VCaP (cell line): ENCODE measurements around the gene EFCAB6.

Source experiments
- H3K27ac ChIP-seq: fragments of 450-650 bp; 2 replicates; pipeline ENCODE4 v1.5.1; 2017
- CTCF ChIP-seq: fragments of 450-650 bp; conservative IDR thresholded peaks from 2 replicates; pipeline ENCODE4 v1.5.1; 2017; ENCODE audit warnings: mild to moderate bottlenecking, moderate library complexity

EFCAB6 gene

DNA sequence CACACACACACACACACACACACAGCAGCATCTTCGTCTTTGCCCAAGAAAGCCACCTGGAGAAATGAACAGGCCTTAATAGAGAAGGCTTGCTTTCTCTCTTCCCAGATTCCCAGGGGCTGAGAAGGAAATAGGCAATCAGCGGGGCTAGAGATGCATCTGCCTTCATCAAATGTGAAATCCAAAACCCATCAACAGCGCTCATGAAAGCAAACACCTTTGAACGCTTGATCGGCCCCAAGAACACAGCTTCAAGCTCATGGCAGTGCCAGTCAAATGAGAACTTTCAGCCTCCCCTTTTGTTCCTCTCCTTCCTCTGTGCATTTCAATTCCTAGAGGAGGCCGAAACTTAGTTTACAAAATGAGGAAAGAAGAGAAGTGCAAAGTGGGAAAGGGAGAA, 122.7 kb downstream of the EFCAB6 start:
- no peak for TF ChIP-seq CTCF
- no peak overlapping the region for H3K27ac ChIP-seq

DNA sequence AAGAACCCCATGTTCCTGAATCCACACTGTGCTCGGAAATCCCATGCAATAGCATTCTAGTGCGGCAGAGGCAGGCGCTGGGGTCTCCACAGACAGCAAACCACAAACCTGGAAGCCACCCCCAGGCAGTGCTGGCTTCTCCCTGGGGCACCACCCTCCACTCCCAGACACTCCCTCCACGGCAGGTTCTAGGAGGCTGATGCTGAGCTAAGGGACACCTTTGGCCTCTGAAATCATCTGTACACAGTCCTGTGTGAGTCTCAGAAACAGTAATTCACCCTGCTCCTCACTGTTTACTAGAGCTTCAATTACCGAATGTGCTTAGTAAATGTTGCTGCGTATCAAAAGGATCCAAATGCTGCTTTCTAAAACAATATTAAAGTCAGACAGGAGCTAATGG, 129.3 kb downstream of the EFCAB6 start:
- H3K27ac ChIP-seq = no peak overlapping the region
- no peak for TF ChIP-seq CTCF

- TF ChIP-seq CTCF = no peak
- H3K27ac ChIP-seq = no peak overlapping the region
Measured at GRCh38 chr22:43681731-43682360, 130.3 kb downstream of the EFCAB6 start.

- no peak overlapping the region for H3K27ac ChIP-seq
- no peak for TF ChIP-seq CTCF
Measured at GRCh38 chr22:43670513-43670912, 141.6 kb downstream of the EFCAB6 start.

DNA sequence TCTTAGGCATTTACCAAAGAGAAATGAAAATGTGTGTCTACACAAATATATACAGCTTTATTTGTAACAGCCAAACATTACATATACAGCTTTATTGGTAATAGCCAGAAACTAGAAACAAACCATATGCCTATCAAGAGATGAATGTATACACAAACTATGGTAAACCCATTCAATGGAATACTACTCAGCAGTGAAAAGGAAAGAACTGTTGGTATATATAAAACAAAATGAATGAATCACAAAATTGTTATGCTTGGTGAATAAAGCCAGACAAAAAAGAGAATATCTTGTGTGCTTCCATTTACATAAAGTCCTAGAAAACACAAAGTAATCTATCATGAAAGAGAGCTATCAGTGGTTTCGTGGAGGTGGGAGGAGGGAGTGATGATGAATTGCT, 142.9 kb downstream of the EFCAB6 start:
- H3K27ac ChIP-seq = no peak overlapping the region
- no peak for TF ChIP-seq CTCF

DNA sequence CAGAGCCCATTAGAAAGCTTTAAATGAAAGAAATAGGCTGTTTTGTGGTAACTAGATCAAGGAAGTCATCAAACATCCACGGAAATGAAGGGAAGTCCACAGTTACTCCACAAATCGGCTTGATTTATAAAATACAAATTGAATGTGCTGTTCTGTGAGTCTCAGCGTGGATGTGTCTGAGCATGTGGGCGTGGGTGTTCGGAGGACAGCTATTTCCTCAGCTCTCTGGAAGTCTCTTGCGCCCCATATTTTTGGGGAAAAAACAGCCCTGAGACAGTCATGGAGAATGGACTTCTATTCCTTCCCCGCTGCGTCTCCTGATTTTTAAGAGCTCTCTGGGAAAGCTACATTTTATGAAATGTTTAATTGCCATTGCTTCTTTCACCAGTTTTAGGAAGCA, 144.4 kb downstream of the EFCAB6 start:
- H3K27ac ChIP-seq = no peak overlapping the region
- no peak for TF ChIP-seq CTCF

DNA sequence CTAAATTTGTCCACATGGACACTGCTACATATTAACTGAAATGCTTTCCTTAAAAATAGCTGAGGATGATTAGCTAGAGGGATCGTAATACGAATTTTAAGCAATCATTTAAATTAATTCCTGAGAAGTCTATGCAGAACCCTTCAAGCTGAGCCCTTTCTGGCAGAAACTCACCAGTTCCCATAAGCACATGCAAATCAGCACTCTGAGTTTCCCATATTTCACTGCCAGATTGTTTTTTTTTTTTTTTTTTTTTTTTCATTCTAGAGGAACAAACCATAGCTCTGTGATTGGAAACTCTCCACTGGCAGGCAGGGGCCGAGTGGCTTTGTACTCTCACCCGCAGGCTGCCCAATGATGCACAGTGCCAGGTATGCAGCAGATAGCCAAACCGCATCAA, 145.6 kb downstream of the EFCAB6 start:
- no peak overlapping the region for H3K27ac ChIP-seq
- no peak for TF ChIP-seq CTCF
